Heart left ventricle (tissue), 16 donors: ENCODE measurements around the gene LRBA. TPM values are rescaled to one million over a fixed set of nuclear protein-coding genes. Genes with fewer than 3 reads are reported as not detected.

ENCODE experiments used
- ATAC-seq, 4 donors: fragments of 200-7000 bp; cut with Tn5 transposase; one replicate each; pipeline ENCODE4 v1.9.1; 2020 to 2022; ENCODE audit warnings: moderate library complexity in 4 of 4, mild to moderate bottlenecking in 3 of 4, moderate number of reproducible peaks in 1 of 4
- DNase-seq, 5 donors: peaks; one replicate each; pipeline ENCODE4 v3.0.0-alpha.2; 2020
- H3K27ac ChIP-seq, 12 donors: fragments of 200-600 bp; sonication (generic) in 4 of 12; one replicate each; pipeline versions ENCODE4 v1.5.0 to v1.8.0; 2016 to 2022; ENCODE audit warnings: mild to moderate bottlenecking in 2 of 12
- H3K27me3 ChIP-seq, 9 donors: fragments of 200-600 bp; sonication (generic) in 2 of 9; one replicate each; pipeline versions ENCODE4 v1.5.1 to v1.8.0; 2016 to 2022; ENCODE audit warnings: mild to moderate bottlenecking in 3 of 9
- H3K36me3 ChIP-seq, 9 donors: fragments of 200-600 bp; sonication (generic) in 2 of 9; one replicate each; pipeline versions ENCODE4 v1.5.0 to v1.8.0; 2018 to 2022; ENCODE audit warnings: mild to moderate bottlenecking in 2 of 9
- H3K4me1 ChIP-seq, 12 donors: fragments of 200-600 bp; sonication (generic) in 4 of 12; one replicate each; pipeline versions ENCODE4 v1.5.0 to v1.8.0; 2016 to 2022; ENCODE audit warnings: mild to moderate bottlenecking in 3 of 12
- H3K4me3 ChIP-seq, 12 donors: fragments of 200-600 bp; sonication (generic) in 4 of 12; one replicate each; pipeline versions ENCODE4 v1.5.0 to v1.8.0; 2017 to 2022; ENCODE audit warnings: mild to moderate bottlenecking in 9 of 12, moderate library complexity in 4 of 12
- H3K9me3 ChIP-seq, 12 donors: fragments of 200-600 bp; sonication (generic) in 4 of 12; one replicate each; pipeline versions ENCODE4 v1.5.0 to v1.8.0; 2016 to 2022; ENCODE audit warnings: mild to moderate bottlenecking in 1 of 12
- CTCF ChIP-seq, 12 donors: fragments of 200-600 bp; sonication (generic) in 4 of 12; IDR thresholded peaks; one replicate each; pipeline versions ENCODE4 v1.5.0 to v1.8.0; 2018 to 2022; ENCODE audit warnings: antibody characterized with exemption in 12 of 12, mild to moderate bottlenecking in 5 of 12
- POLR2A ChIP-seq, 2 donors: fragments of 450-650 bp; IDR thresholded peaks; one replicate each; pipeline ENCODE4 v1.6.1; 2017; ENCODE audit warnings: antibody characterized with exemption in 2 of 2, mild to moderate bottlenecking in 2 of 2, moderate library complexity in 2 of 2
- WGBS, 4 donors: extraction: QIAGEN DNeasy Blood & Tissue Kit in 2 of 4; methylation state at CpG; one replicate each; pipeline versions ENCODE4 v1.1.5 to v1.1.7; 2013 to 2018; 5-methylcytosine and 5-hydroxymethylcytosine counted together
- intact Hi-C, 10 donors: fragments of 100-400 bp; cut with DNase I; formaldehyde crosslinking; loops; one replicate each; pipeline versions ENCODE4 v1.11.1 to v1.14.2; 2022
- polyA plus RNA-seq, 2 donors: library from polyadenylated mRNA; stranded (reverse); fragments of 200-250 nt; gene quantifications; one replicate each; pipeline ENCODE4 v1.2.3, GENCODE V29; 2013
- total RNA-seq, 9 donors: library from RNA; depleted of rRNA in 2 of 9; stranded (reverse); fragments of >200 nt in 2 of 9; fragmentation: NEBNext Ultra II Directional in 3 of 9; extraction: Animal tissue kit (Norgen Biotek cat#: 25700) in 3 of 9; gene quantifications; one replicate each; pipeline versions ENCODE4 v1.1.0 to v1.2.4, GENCODE V29; 2016 to 2023
- donor health status: ischemic (EF 13 %, LVEDD 7.1; RV severe dilation, severe dysfunction).
- donor health status: healthy with polysubstance abuse.
- donor health status: DM: no; HTN: yes; CAD: no.
- donor health status: DM: no; HTN: no; CAD: no.
- donor health status: ischemic (EF 25% LVEDD 6.9; RV normal size, moderate dysfunction).
- donor health status: ischemic (EF 25% LVEDD 5.7; RV mildly dilated, moderate dysfunction).
- donor health status: healthy.
- donor health status: DM: yes; HTN: yes; CAD: no.
- donor health status: ischemic (EF 35%, LVEDD 5.7; RV mildly dilated, moderate dysfunction).
- donor health status: nonischemic (EF 11% LVEDD 7.7; RV severe dilation, severe dysfunction).
- donor health status: DM: yes; HTN: yes; CAD: no.
- donor health status: PGD.
- donor health status: ischemic (EF 29% LVEDD 5.4; RV normal size, mild dysfunction).
- donor health status: nonischemic (EF 23%, LVEDD 6.1; RV moderate dilation, normal function).

Gene LRBA
- total and polyA plus RNA-seq, 11 donors, result 6.5 to 35.1 (median 22.6) TPM

GRCh38 chr4:151015459-151016347 is 619 bp upstream of the LRBA start:
- peak; percentile 31 to 94 (median 89) for ATAC-seq
- TF ChIP-seq POLR2A (IDR thresholded peaks at IDR 0.05), result peak in 1 of 2 donors; percentile 61
- no peak for TF ChIP-seq CTCF (IDR thresholded peaks at IDR 0.05)
- Histone ChIP-seq H3K36me3 (no peaks in the 10 kb centered on the region), H3K27ac (peak overlapping the region; percentile 74 to 95 (median 89)), H3K4me3 (peak overlapping the region; percentile 84 to 100 (median 98)), H3K27me3 (no peaks in the 10 kb centered on the region), H3K4me1 (peaks cover 0 to 25% (median 17%) of the 10 kb centered on the region in 12 donors), H3K9me3 (peaks cover 0 to 3% (median 0%) of the 10 kb centered on the region in 12 donors)
- WGBS, 4 donors, result 0 to 1% (median 1%) methylated on average over 33 to 87 of the region's 87 CpGs
- intact Hi-C loops, result loop anchor here in 1 of 10 donors (5.0 kb wide), 1 partner anchor 82 kb away; the partner anchor contains the start of gene RPS3A
- peak; percentile 68 to 86 (median 77) for DNase-seq

GRCh38 chr4:151013944-151014343 is 1.1 kb downstream of the LRBA start:
- Histone ChIP-seq H3K4me1 (peaks cover 0 to 25% (median 17%) of the 10 kb centered on the region in 12 donors), H3K9me3 (peaks cover 0 to 3% (median 0%) of the 10 kb centered on the region in 12 donors), H3K36me3 (peaks cover 0 to 9% (median 0%) of the 10 kb centered on the region in 9 donors), H3K4me3 (peak overlapping the region in 11 of 12 donors; percentile 84 to 100 (median 97)), H3K27me3 (no peaks in the 10 kb centered on the region), H3K27ac (peak overlapping the region in 7 of 12 donors; percentile 86 to 95 (median 90))
- intact Hi-C loops, result no loop called here
- TF ChIP-seq CTCF (IDR thresholded peaks at IDR 0.05) (no peak), POLR2A (IDR thresholded peaks at IDR 0.05) (no peak)
- DNase-seq (no peak), ATAC-seq (no peak)
- WGBS, 4 donors, result 10 to 14% (median 12%) methylated on average over 4 of the region's 4 CpGs

- peak overlapping the region in 1 of 12 donors; percentile 86 for H3K27ac ChIP-seq
- H3K27me3 ChIP-seq, result no peaks in the 10 kb centered on the region
- intact Hi-C loops, result no loop called here
- H3K4me3 ChIP-seq, result peak overlapping the region in 9 of 12 donors; percentile 1 to 100 (median 97)
- no peak for TF ChIP-seq POLR2A (IDR thresholded peaks at IDR 0.05)
- H3K4me1 ChIP-seq, result peaks cover 0 to 25% (median 17%) of the 10 kb centered on the region in 12 donors
- ATAC-seq (no peak), DNase-seq (no peak)
- peaks cover 0 to 3% (median 0%) of the 10 kb centered on the region in 12 donors for H3K9me3 ChIP-seq
- peaks cover 0 to 9% (median 0%) of the 10 kb centered on the region in 9 donors for H3K36me3 ChIP-seq
- 21 to 31% (median 30%) methylated on average over 1 of the region's 1 CpG for WGBS, 4 donors
Measured at GRCh38 chr4:151013491-151013890, 1.6 kb downstream of the LRBA start.

- Histone ChIP-seq H3K36me3 (peaks cover 0 to 9% (median 0%) of the 10 kb centered on the region in 9 donors), H3K9me3 (peaks cover 0 to 3% (median 0%) of the 10 kb centered on the region in 12 donors), H3K4me1 (peaks cover 0 to 25% (median 17%) of the 10 kb centered on the region in 12 donors), H3K27me3 (no peaks in the 10 kb centered on the region), H3K27ac (no peak overlapping the region), H3K4me3 (peak overlapping the region in 7 of 12 donors; percentile 1 to 100 (median 97))
- TF ChIP-seq CTCF (IDR thresholded peaks at IDR 0.05) (no peak), POLR2A (IDR thresholded peaks at IDR 0.05) (no peak)
- WGBS, 4 donors, result 71 to 80% (median 76%) methylated on average over 8 of the region's 8 CpGs
- intact Hi-C loops, result no loop called here
- DNase-seq (no peak), ATAC-seq (no peak)
Measured at GRCh38 chr4:151012820-151013219, 2.3 kb downstream of the LRBA start.
